H54 (cell line): Measurements from ENCODE around the gene MVB12A.

ENCODE experiments used
- DNase-seq: peaks from one replicate; pipeline ENCODE4 v3.0.0; 2011; ENCODE audit warnings: low spot score, mixed read lengths; ENCODE audit not compliant: insufficient read length
- FAIRE-seq: peaks from 3 replicates; lab custom pipeline; 2011; peaks lifted over from hg19 to GRCh38; lab: Jason Lieb, UNC
- POLR2A ChIP-seq: IDR thresholded peaks from 2 replicates; pipeline ENCODE4 v1.6.1; 2011; ENCODE audit warnings: low read depth, mild to moderate bottlenecking, low read length

The MVB12A gene

GRCh38 chr19:17467471-17468301, 47.8 kb downstream of the MVB12A start:
- FAIRE-seq (no peak), DNase-seq (no peak)
- no peak for TF ChIP-seq POLR2A

- no peak for DNase-seq
- FAIRE-seq, result no peak
- TF ChIP-seq POLR2A, result no peak
Measured at GRCh38 chr19:17468302-17469091, 48.6 kb downstream of the MVB12A start.

GRCh38 chr19:17469092-17469480, 49.2 kb downstream of the MVB12A start:
- no peak for TF ChIP-seq POLR2A
- FAIRE-seq (no peak), DNase-seq (no peak)

DNA sequence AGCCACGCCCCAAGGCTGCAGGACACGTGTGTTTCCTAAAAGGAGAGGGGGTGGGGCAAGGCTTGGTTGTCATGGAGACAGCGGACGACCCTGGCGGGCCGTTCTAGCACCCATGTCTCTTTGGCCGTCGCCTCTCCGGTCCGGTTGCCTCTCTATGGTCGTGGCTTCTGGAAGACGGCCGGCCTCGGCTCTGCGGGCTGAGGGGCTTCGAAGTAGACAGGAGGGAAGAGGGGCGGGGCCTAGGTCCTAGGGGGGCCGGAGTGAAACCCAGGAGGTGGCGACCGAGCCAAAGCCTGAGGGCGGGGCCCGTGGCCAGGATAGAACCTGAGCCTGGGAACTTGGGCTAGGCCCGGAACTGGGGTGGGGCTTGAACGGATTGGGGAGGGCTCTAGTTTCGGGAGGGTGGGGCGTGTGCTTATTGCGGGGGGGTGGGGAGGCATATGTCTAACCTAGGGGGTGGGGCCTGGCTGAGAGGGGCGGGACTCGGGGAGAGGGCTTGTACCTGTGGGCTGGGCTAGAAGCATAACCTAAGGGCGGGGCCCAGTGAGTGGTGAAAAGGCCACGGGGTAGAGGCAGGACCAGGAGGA, 49.7 kb downstream of the MVB12A start:
- DNase-seq (peak; percentile 79), FAIRE-seq (no peak)
- no peak for TF ChIP-seq POLR2A

GRCh38 chr19:17470068-17470841, 50.4 kb downstream of the MVB12A start, which contains the start of gene SLC27A1:
SLC27A1 (plus strand) TSS chr19:17470524; CDS start chr19:17470541, 17 bp downstream.
- peak; percentile 30 for FAIRE-seq
- peak; percentile 91 for DNase-seq
- TF ChIP-seq POLR2A, result no peak

- TF ChIP-seq POLR2A, result no peak
- DNase-seq (no peak), FAIRE-seq (no peak)
Measured at GRCh38 chr19:17471410-17472125, 51.7 kb downstream of the MVB12A start.

GRCh38 chr19:17473041-17473440, 53.2 kb downstream of the MVB12A start:
- FAIRE-seq, result peak; percentile 70
- no peak for TF ChIP-seq POLR2A
- no peak for DNase-seq
